Bronchial epithelial cell (primary cell): ENCODE results near the gene ESRRA. TPM values are rescaled to one million over a fixed set of nuclear protein-coding genes. Genes with fewer than 3 reads are reported as not detected.

ENCODE experiments used
- DNase-seq: peaks from one replicate; pipeline ENCODE4 v3.0.0-alpha.2; 2010; ENCODE audit warnings: low read depth
- FAIRE-seq: peaks from 2 replicates; lab custom pipeline; 2011; peaks lifted over from hg19 to GRCh38; lab: Jason Lieb, UNC
- H3K27me3 ChIP-seq: 2 replicates; pipeline ENCODE4 v1.5.1; 2011; ENCODE audit warnings: low read length; ENCODE audit not compliant: control insufficient read depth, insufficient read depth
- H3K36me3 ChIP-seq: 2 replicates; pipeline ENCODE4 v1.5.1; 2011; ENCODE audit warnings: low read length; ENCODE audit not compliant: control insufficient read depth, insufficient read depth
- H3K4me3 ChIP-seq: 2 replicates; pipeline ENCODE4 v1.5.1; 2011; ENCODE audit warnings: mild to moderate bottlenecking, low read depth, low read length, control low read depth
- CTCF ChIP-seq: IDR thresholded peaks from 2 replicates; pipeline ENCODE4 v1.5.1; 2011; ENCODE audit warnings: mild to moderate bottlenecking, moderate library complexity, low read length, control low read depth, inconsistent platforms; ENCODE audit not compliant: insufficient read depth, severe bottlenecking
- total RNA-seq: library from RNA; depleted of rRNA; stranded (reverse); fragments of >200 nt; gene quantifications from 2 replicates; pipeline ENCODE4 v1.2.1, GENCODE V29; 2014

The ESRRA gene
- total RNA-seq, 1 donor from 2014 or later = 139 TPM

GRCh38 chr11:64285885-64286800 lies 19.2 kb upstream of the ESRRA start:
- peak; percentile 54 for TF ChIP-seq CTCF
- peak overlapping the region; percentile 72 for H3K4me3 ChIP-seq
- no peak for DNase-seq
- H3K27me3 ChIP-seq = no peaks in the 10 kb centered on the region
- no peak for FAIRE-seq
- H3K36me3 ChIP-seq = peaks cover 6% of the 10 kb centered on the region

GRCh38 chr11:64286801-64287159 lies 18.5 kb upstream of the ESRRA start:
- no peak for TF ChIP-seq CTCF

GRCh38 chr11:64287676-64288352 lies 17.5 kb upstream of the ESRRA start:
- Histone ChIP-seq H3K4me3 (no peak overlapping the region), H3K36me3 (peaks cover 4% of the 10 kb centered on the region), H3K27me3 (peaks cover 8% of the 10 kb centered on the region)
- FAIRE-seq = peak; percentile 18
- no peak for DNase-seq
- no peak for TF ChIP-seq CTCF

More at GRCh38 chr11:64286801-64287159, 18.5 kb upstream of the ESRRA start:
- Histone ChIP-seq H3K4me3 (no peak overlapping the region), H3K27me3 (no peaks in the 10 kb centered on the region), H3K36me3 (peaks cover 6% of the 10 kb centered on the region)
- no peak for FAIRE-seq
- DNase-seq = no peak

- H3K36me3 ChIP-seq = no peaks in the 10 kb centered on the region
- no peak for FAIRE-seq
Observed at GRCh38 chr11:64288353-64288750, 17.0 kb upstream of the ESRRA start.

GRCh38 chr11:64289002-64289564 lies 16.2 kb upstream of the ESRRA start:
- Histone ChIP-seq H3K27me3 (peaks cover 13% of the 10 kb centered on the region), H3K4me3 (no peak overlapping the region), H3K36me3 (no peaks in the 10 kb centered on the region)
- DNase-seq = no peak
- FAIRE-seq = no peak
- TF ChIP-seq CTCF = no peak

More at GRCh38 chr11:64288353-64288750, 17.0 kb upstream of the ESRRA start:
- DNase-seq = no peak
- Histone ChIP-seq H3K4me3 (no peak overlapping the region), H3K27me3 (peaks cover 12% of the 10 kb centered on the region)
- no peak for TF ChIP-seq CTCF
